HL-60/S4 (cell line): ENCODE measurements around the gene RNPEP.
"Not testable (repeated sequence)": the region's sequence is repeated elsewhere in the genome, so short reads cannot be mapped to it uniquely, and the experiment has no call there.

Source experiments
- in situ Hi-C: fragments of 300-500 bp; cut with MboI; formaldehyde crosslinking; loops from 2 replicates; pipeline ENCODE4 v1.14.3; 2022; ENCODE audit warnings: low sequenced_read_pairs

Gene RNPEP

DNA sequence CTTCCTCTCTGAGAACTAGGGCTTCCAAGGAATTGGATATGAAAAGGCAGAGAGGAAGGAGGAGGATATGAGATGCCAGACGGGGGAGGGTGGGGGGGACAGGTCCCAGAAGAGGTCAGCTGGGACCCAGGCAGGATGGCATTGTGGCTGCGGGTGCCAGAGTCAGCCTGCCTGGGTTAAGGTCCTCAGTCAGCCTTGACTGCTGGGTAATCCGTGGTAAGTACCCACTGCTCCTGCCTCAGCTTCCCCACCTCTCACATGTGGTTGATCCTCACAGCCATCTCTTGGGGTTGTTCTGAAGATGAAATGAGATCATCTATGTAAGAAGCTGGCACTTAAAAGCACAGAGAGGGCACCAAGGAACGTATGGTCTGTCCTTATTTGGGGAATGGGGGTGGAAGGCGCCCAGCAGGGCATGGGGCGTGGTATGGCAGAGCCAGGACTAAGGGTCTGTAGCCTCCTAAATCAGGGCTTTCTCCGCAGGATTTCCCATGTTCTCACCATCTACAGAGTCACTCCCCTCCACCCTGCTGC lies 51.8 kb downstream of the RNPEP start:
- in situ Hi-C loops: no loop called here

DNA sequence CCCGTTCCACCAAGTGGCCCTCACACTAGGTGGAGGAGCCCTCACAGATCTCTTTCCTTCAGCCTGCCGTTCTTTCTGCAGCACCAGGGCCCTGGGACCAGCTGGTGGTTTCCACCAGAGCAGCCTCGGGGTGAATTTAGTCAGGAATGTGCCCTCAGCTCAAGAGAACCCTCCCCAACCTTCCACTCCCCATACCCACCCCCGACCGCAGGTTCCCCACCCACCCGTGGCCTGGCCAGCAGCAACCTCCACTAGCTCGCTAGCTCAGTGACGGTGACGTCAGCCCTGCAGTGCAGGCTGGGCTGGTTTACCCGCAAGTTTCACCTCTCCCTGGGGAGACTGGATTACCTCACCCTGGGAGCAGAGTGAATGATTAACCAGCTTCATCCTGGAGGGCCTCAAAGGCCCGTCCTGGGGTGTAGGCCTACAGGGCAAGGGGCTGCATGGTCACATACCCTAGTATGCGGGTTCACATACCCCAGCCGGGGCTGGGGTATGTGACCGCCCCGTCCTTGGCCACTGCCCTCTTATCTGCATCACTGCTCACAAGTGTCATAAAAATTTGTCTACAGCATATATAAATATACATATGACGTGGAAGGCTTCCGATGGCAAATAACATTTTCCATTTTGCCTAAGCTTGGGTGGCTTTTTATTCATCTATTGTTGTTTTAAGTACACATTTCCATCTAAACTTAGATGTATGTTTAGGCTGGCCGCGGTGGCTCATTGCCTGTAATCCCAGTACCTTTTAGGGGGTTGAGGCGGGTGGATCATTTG lies 52.4 kb downstream of the RNPEP start:
- in situ Hi-C loops: no loop called here

GRCh38 chr1:202036595-202037387 lies 54.3 kb downstream of the RNPEP start:
- in situ Hi-C loops: no loop called here

DNA sequence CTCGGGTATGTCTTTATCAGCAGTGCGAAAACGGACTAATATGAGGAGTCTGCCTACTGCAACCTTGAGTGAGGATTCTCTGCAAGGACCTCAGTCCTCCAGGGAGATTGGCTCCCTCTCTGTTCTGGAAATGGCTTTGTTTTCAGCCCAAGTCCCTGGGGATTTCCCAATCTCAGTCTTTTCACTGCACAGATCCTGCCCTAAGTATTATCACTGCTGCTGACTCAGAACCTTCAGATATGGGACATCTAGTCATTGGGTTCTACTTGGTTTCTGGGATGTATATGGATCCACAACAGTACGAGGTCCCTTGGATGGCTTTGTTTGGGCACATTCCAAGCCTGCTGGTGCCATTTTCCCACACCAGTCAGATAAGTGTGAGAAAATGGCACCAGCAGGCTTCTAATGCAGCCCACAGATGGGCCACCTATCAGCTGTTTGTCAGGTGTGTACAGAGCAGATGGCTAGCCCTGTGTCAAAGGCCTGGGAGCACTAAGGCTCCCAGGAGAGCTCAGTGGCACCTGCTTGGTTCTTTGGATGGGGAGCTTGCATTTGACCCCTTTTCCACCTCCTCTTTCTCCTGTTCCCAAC lies 55.4 kb downstream of the RNPEP start:
- in situ Hi-C loops: no loop called here

GRCh38 chr1:202038688-202039346 lies 56.4 kb downstream of the RNPEP start:
- in situ Hi-C loops: no loop called here

DNA sequence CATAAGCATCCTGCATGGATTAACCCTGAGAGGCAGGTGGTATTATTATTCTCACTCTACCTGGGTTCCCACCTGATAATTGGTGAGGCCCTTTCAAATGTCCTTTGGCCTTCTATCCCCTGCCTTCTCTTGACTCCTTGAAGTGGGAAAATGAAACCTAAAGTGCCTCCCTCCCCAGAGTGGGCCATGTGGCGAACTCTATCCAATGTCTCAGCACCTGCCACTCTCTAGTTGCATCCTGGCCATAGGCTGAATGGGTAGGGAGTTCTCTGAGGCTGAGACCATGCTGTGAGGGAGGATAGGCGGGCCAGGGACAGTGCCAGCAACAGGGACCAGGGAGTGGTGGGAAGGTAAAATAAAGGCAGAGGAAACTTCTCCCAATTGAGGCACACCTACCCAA lies 63.3 kb downstream of the RNPEP start:
- in situ Hi-C loops: no loop called here

DNA sequence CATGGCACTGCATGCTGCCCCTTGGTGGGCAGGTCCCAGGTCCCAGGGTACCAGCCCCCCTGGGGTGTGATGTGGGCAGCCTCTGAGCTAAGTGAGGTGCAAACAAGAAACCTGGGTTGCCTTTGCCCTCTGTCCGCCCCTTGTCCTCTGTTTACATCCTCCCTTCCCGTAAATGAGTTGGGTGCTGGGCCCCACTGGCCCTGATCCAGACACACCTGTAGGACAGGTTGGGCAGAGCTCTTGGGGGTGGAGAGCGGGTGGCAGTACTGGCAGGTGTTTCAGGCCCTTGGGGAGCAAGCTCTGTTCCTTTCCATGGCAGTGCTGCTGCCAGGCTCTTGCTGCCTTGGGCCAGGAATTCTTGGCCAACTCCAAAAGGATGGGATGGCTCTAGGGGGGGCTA lies 63.8 kb downstream of the RNPEP start:
- in situ Hi-C loops: no loop called here

DNA sequence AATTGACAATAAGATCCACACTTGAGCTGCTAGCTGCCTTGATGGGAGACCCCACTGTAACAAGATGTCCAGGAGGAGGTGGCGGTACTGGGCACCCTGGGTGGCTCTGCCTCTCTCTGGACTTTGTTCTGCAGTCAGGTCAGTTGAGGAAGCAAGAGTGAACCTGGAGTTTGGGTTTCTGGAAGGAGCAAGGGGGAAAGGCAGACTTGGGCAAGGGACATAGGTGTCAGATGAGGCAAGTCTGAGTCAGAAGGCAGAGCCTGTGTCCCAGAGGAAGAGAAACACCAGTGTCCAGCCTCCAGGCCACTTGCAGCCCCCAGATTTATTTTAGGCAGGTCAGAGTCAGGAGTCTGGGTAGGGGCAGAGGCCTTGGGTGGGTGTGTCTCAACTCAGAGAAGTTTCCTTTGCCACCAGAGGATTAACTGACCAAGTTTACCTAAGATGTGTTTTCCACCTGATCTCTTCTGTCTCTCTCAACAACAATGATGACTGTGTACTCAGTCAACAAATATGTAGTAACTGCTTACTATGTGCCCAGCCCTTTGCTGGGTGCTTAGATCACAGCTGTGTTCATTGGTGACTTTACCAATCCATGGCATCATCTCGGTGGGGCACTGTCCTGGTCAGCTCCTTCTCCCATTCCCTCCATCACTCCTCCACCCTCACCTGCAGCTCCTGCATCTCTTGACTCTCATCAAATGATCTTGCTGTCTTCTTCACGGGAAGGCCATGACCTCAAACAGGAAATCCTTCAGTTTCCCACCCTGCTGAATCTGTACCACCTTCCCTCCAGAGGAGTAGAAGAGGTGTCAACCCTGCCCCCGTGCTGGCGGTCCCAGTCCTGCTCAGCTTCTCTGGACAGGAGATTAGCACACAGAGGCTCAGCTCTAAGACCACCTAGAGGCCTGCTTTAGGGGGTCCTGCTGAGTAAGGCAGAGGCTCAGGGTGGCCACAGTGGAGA lies 64.6 kb downstream of the RNPEP start:
- in situ Hi-C loops: no loop called here

- in situ Hi-C loops: no loop called here
These were observed 65.5 kb downstream of the RNPEP start for GRCh38 chr1:202047977-202048376.

DNA sequence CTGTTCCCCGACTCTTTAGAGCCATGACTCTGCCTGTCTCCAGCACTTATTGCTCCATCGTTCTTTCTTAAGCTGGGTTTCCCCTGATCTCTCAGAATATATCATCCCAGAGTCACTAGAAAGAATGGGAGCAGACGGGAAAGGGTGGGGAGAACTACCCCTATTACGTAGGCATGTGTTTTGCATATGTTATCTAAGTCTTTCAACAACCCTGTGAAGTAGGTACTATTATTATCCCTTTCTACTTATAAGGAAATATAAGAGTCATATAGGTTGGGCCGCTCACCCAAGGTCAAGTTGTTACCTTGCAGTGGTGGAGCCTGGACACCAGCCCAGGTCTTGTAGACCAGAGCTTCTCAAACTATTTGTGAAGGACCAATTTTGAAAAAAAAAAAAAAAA lies 66.7 kb downstream of the RNPEP start:
- in situ Hi-C loops: no loop called here

DNA sequence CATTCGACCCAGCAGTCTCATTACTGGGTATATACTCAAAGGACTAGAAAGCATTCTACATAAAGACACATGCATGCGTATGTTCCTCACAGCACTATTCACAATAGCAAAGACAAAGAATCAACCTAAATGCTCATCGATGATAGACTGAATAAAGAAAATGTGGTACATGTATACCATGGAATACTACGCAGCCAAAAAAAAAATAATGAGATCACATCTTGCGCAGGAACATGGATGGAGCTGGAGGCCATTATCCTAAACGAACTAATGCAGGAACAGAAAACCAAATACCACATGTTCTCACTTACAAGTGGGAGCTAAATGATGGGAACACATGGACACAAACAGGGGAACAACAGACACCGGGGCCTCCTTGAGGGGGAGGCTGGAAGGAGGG lies 71.6 kb downstream of the RNPEP start:
- in situ Hi-C loops: no loop called here

DNA sequence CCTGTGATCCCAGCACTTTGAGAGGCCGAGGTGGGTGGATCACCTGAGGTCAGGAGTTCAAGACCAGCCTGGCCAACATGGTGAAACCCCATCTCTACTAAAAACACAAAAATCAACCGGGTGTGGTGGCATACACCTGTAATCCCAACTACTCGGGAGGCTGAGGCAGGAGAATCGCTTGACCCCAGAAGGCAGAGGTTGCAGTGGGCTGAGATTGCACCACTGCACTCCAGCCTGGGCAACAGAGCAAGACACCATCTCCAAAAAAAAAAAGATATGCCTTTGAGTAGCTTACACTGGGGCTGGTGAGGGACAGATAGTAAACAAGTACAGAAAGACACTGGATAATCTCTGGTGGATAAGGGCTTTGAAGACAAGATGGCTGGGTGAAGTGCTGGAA lies 72.2 kb downstream of the RNPEP start:
- in situ Hi-C loops: not testable (repeated sequence)
